Measurements from ENCODE around the gene IGFL1.
"Not testable (repeated sequence)": the region's sequence is repeated elsewhere in the genome, so short reads cannot be mapped to it uniquely, and the experiment has no call there.

Gene IGFL1

GRCh38 chr19:46229442-46229841 is at the start of gene IGFL1:
TSS of gene IGFL1 (plus strand) at chr19:46229742. CDS start at chr19:46229775, 33 bp downstream.
- peak; percentile 17 for DNase-seq

GRCh38 chr19:46180701-46181387 is 48.7 kb upstream of the IGFL1 start:
- DNase-seq: no peak

- no peak for DNase-seq
These were observed 48.2 kb upstream of the IGFL1 start for GRCh38 chr19:46181388-46181779.

GRCh38 chr19:46182476-46182875 is 47.1 kb upstream of the IGFL1 start:
- peak; percentile 19 for DNase-seq

GRCh38 chr19:46184775-46185710 is 44.5 kb upstream of the IGFL1 start:
- DNase-seq: not testable (repeated sequence)

- no peak for DNase-seq
These were observed 43.3 kb upstream of the IGFL1 start for GRCh38 chr19:46186101-46186716.

GRCh38 chr19:46186717-46187101 is 42.8 kb upstream of the IGFL1 start:
- no peak for DNase-seq

GRCh38 chr19:46189971-46190888 is 39.3 kb upstream of the IGFL1 start:
- DNase-seq: no peak

GRCh38 chr19:46191356-46191755 is 38.2 kb upstream of the IGFL1 start:
- no peak for DNase-seq

- no peak for DNase-seq
These were observed 37.6 kb upstream of the IGFL1 start for GRCh38 chr19:46191972-46192371.

GRCh38 chr19:46192626-46192991 is 36.9 kb upstream of the IGFL1 start:
- peak; percentile 17 for DNase-seq

- peak; percentile 84 for DNase-seq
These were observed 36.4 kb upstream of the IGFL1 start for GRCh38 chr19:46192992-46193650.

- DNase-seq: no peak
These were observed 35.9 kb upstream of the IGFL1 start for GRCh38 chr19:46193678-46194077.

GRCh38 chr19:46195104-46195503 is 34.4 kb upstream of the IGFL1 start:
- no peak for DNase-seq

- not testable (repeated sequence) for DNase-seq
These were observed 33.6 kb upstream of the IGFL1 start for GRCh38 chr19:46195919-46196318.

GRCh38 chr19:46196410-46197124 is 33.0 kb upstream of the IGFL1 start:
- no peak for DNase-seq

GRCh38 chr19:46197314-46198070 is 32.0 kb upstream of the IGFL1 start:
- no peak for DNase-seq

- DNase-seq: no peak
These were observed 30.8 kb upstream of the IGFL1 start for GRCh38 chr19:46198756-46199155.

- no peak for DNase-seq
These were observed 27.9 kb upstream of the IGFL1 start for GRCh38 chr19:46201454-46202310.

- no peak for DNase-seq
These were observed 27.1 kb upstream of the IGFL1 start for GRCh38 chr19:46202426-46202825.

Measured in DMS53 (cell line).